K562 (cell line): ENCODE results near the gene RABL3.

Experiments used
- MECOM ChIP-seq: fragments of 250-450 bp; sonication (Bioruptor Pico); IDR thresholded peaks from 2 replicates; pipeline ENCODE4 v1.8.0; 2022; ENCODE audit warnings: inconsistent platforms
- MEF2A ChIP-seq: IDR thresholded peaks from 2 replicates; pipeline ENCODE4 v1.6.1; 2011; ENCODE audit warnings: low read depth, mild to moderate bottlenecking, low read length, moderate library complexity; ENCODE audit not compliant: control insufficient read depth
- NR3C1 ChIP-seq: sonication (generic); formaldehyde crosslinking; IDR thresholded peaks from 2 replicates; pipeline ENCODE4 v1.8.1; 2022; ENCODE audit warnings: missing genetic modification reagents
- POLR2A ChIP-seq: fragments of 450-650 bp; conservative IDR thresholded peaks from 2 replicates; pipeline ENCODE4 v1.6.1; 2016
- TAF1 ChIP-seq: IDR thresholded peaks from 2 replicates; pipeline ENCODE4 v1.6.1; 2011; ENCODE audit warnings: mild to moderate bottlenecking, low read length, moderate library complexity; ENCODE audit not compliant: insufficient read depth, control insufficient read depth, severe bottlenecking; ENCODE audit errors: extremely low read depth
- TEAD4 ChIP-seq, 2 experiments: sonication (generic) in 1 of 2; formaldehyde crosslinking in 1 of 2; IDR thresholded peaks; 2 replicates each; pipeline versions ENCODE4 v1.6.1 to v1.8.0; 2012 to 2022; ENCODE audit warnings: borderline replicate concordance in 1 of 2, inconsistent platforms in 1 of 2, low read length in 1 of 2, mild to moderate bottlenecking in 1 of 2, missing genetic modification reagents in 1 of 2
- TF ChIP-seq, protein P1 (sequence below), 2 experiments: fragments of 450-650 bp; IDR thresholded peaks; 2 replicates each; pipeline ENCODE4 v1.6.1; 2018; ENCODE audit warnings: mild to moderate bottlenecking in 2 of 2, low read depth in 1 of 2; ENCODE audit not compliant: partially characterized antibody in 2 of 2

GRCh38 chr3:120652896-120653545, 89.3 kb downstream of the RABL3 start:
- TF ChIP-seq POLR2A (no peak), NR3C1 (CRISPR knock-in tag) (no peak), TAF1 (no peak), MECOM (CRISPR knock-in tag) (no peak), TEAD4 (IDR thresholded peaks at IDR 0.05; ENCODE audit: low read length) (no peak), TEAD4 (CRISPR knock-in tag; IDR thresholded peaks at IDR 0.05; ENCODE audit: borderline replicate concordance) (no peak), MEF2A (no peak)
- TF ChIP-seq, protein P1, sequence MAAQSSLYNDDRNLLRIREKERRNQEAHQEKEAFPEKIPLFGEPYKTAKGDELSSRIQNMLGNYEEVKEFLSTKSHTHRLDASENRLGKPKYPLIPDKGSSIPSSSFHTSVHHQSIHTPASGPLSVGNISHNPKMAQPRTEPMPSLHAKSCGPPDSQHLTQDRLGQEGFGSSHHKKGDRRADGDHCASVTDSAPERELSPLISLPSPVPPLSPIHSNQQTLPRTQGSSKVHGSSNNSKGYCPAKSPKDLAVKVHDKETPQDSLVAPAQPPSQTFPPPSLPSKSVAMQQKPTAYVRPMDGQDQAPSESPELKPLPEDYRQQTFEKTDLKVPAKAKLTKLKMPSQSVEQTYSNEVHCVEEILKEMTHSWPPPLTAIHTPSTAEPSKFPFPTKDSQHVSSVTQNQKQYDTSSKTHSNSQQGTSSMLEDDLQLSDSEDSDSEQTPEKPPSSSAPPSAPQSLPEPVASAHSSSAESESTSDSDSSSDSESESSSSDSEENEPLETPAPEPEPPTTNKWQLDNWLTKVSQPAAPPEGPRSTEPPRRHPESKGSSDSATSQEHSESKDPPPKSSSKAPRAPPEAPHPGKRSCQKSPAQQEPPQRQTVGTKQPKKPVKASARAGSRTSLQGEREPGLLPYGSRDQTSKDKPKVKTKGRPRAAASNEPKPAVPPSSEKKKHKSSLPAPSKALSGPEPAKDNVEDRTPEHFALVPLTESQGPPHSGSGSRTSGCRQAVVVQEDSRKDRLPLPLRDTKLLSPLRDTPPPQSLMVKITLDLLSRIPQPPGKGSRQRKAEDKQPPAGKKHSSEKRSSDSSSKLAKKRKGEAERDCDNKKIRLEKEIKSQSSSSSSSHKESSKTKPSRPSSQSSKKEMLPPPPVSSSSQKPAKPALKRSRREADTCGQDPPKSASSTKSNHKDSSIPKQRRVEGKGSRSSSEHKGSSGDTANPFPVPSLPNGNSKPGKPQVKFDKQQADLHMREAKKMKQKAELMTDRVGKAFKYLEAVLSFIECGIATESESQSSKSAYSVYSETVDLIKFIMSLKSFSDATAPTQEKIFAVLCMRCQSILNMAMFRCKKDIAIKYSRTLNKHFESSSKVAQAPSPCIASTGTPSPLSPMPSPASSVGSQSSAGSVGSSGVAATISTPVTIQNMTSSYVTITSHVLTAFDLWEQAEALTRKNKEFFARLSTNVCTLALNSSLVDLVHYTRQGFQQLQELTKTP (IDR thresholded peaks at IDR 0.05; ENCODE audit: low read depth in 1 of 2, partially characterized antibody in 2 of 2): no peak
